K562 (cell line): ENCODE data around the gene ASAH2. TPM values are rescaled to one million over a fixed set of nuclear protein-coding genes. Genes with fewer than 3 reads are reported as not detected.
A peak's percentile ranks its signal among the peaks of the same experiment; 100 is the strongest.

Experiments
- ATAC-seq: fragments of 200-7000 bp; cut with Tn5 transposase; 3 replicates; pipeline ENCODE4 v1.9.1; 2020; ENCODE audit warnings: moderate library complexity
- BruUV-seq: library from RNA; stranded (reverse); fragments of 400-500 nt; replicated peaks from 2 replicates; lab custom pipeline; 2021; lab: Mats Ljungman, UMichigan
- CTCF ChIA-PET: fragments of 300-600 bp; formaldehyde crosslinking; extraction: SDS; loops from one replicate; lab custom pipeline; 2021; ENCODE audit warnings: low intra/inter-chr PET ratio; lab: Yijun Ruan, JAX
- POLR2A ChIA-PET: fragments of 300-600, 350-650 bp; sonication (Branson Sonifier 250); formaldehyde crosslinking; extraction: SDS; loops from one replicate; lab custom pipeline; 2021; ENCODE audit warnings: antibody characterized with exemption, inconsistent platforms; lab: Yijun Ruan, JAX
- DNase-seq, 4 experiments: peaks; one replicate each; pipeline versions ENCODE4 v3.0.0 to v3.0.0-alpha.2; 2011 to 2018; ENCODE audit warnings: low spot score in 3 of 4, mixed read lengths in 3 of 4; ENCODE audit errors: extremely low read depth in 1 of 4
- FAIRE-seq: peaks from 2 replicates; lab custom pipeline; 2011; peaks lifted over from hg19 to GRCh38; lab: Jason Lieb, UNC
- H2AFZ ChIP-seq: 2 replicates; pipeline ENCODE4 v1.6.0; 2011; ENCODE audit warnings: low read depth, low read length, control low read depth, inconsistent platforms
- H3K27ac ChIP-seq: fragments of 200-600 bp; 3 replicates; pipeline ENCODE4 v1.8.0; 2011; ENCODE audit warnings: low read depth, mild to moderate bottlenecking, control low read depth, inconsistent platforms, low read length, moderate library complexity, mixed read lengths; ENCODE audit errors: extremely low read depth
- H3K27me3 ChIP-seq, 2 experiments: fragments of 300-600 bp in 1 of 2; 2 replicates in 1 of 2; 3 replicates in 1 of 2; pipeline versions ENCODE4 v1.6.0 to v1.8.0; 2011; ENCODE audit warnings: inconsistent platforms in 2 of 2, low read length in 2 of 2, mild to moderate bottlenecking in 1 of 2, mixed read lengths in 1 of 2, moderate library complexity in 1 of 2; ENCODE audit not compliant: control insufficient read depth in 2 of 2, insufficient read depth in 2 of 2
- H3K36me3 ChIP-seq: fragments of 300-600 bp; 3 replicates; pipeline ENCODE4 v1.8.0; 2011; ENCODE audit warnings: mild to moderate bottlenecking, low read length, inconsistent platforms; ENCODE audit not compliant: control insufficient read depth, insufficient read depth
- H3K4me1 ChIP-seq, 2 experiments: fragments of 200-600 bp in 1 of 2; replicated peaks in 1 of 2; 2 replicates in 1 of 2; 3 replicates in 1 of 2; pipeline versions ENCODE4 v1.5.1 to v1.8.0; 2011; ENCODE audit warnings: inconsistent platforms in 2 of 2, low read length in 2 of 2, mild to moderate bottlenecking in 1 of 2, mixed read lengths in 1 of 2, moderate library complexity in 1 of 2; ENCODE audit not compliant: control insufficient read depth in 2 of 2, insufficient read depth in 2 of 2
- H3K4me2 ChIP-seq: 2 replicates; pipeline ENCODE4 v1.6.1; 2011; ENCODE audit warnings: low read length, control low read depth, inconsistent platforms, mixed read lengths; ENCODE audit not compliant: insufficient read depth
- H3K4me3 ChIP-seq: fragments of 200-600 bp; sonication (generic), shearing (Covaris generic); 2 replicates; pipeline ENCODE4 v1.5.1; 2016; ENCODE audit warnings: control low read depth, inconsistent platforms
- H3K79me2 ChIP-seq: fragments of 200-600 bp; 3 replicates; pipeline ENCODE4 v1.8.0; 2011; ENCODE audit warnings: low read length, inconsistent platforms; ENCODE audit not compliant: control insufficient read depth, insufficient read depth
- H3K9ac ChIP-seq, 2 experiments: 2 replicates each; pipeline versions ENCODE4 v1.6.0 to v1.6.1; 2011; ENCODE audit warnings: low read depth in 2 of 2, low read length in 2 of 2, control low read depth in 1 of 2, inconsistent platforms in 1 of 2, mild to moderate bottlenecking in 1 of 2, mixed read lengths in 1 of 2; ENCODE audit not compliant: insufficient read depth in 1 of 2
- H3K9me1 ChIP-seq: one replicate; pipeline ENCODE4 v1.6.0; 2011; ENCODE audit warnings: inconsistent platforms, mild to moderate bottlenecking, low read length, moderate library complexity; ENCODE audit not compliant: control insufficient read depth, insufficient read depth
- H3K9me3 ChIP-seq: replicated peaks from 2 replicates; pipeline ENCODE4 v1.5.1; 2011; ENCODE audit warnings: low read depth, low read length, inconsistent platforms; ENCODE audit not compliant: control insufficient read depth, insufficient read depth
- H4K20me1 ChIP-seq: replicated peaks from 2 replicates; pipeline ENCODE4 v1.6.1; 2011; ENCODE audit warnings: low read length, inconsistent platforms, mixed read lengths; ENCODE audit not compliant: control insufficient read depth, insufficient read depth
- CEBPG ChIP-seq, 3 experiments: fragments of 200-800 bp in 1 of 3; sonication (Bioruptor generic) in 1 of 3; sonication (generic) in 1 of 3; formaldehyde crosslinking in 1 of 3; IDR thresholded peaks in 2 of 3; conservative IDR thresholded peaks in 1 of 3; 2 replicates each; pipeline versions ENCODE4 v1.6.1 to v1.8.0; 2016 to 2022; ENCODE audit warnings: missing compliant biosample characterization in 2 of 3, missing genetic modification characterization in 2 of 3, mild to moderate bottlenecking in 1 of 3, missing genetic modification reagents in 1 of 3
- FOXA3 ChIP-seq, 2 experiments: fragments of 450-650 bp in 1 of 2; sonication (generic) in 1 of 2; formaldehyde crosslinking; IDR thresholded peaks in 1 of 2; conservative IDR thresholded peaks in 1 of 2; 2 replicates each; pipeline versions ENCODE4 v1.4.0 to v1.8.0; 2020 to 2022; ENCODE audit warnings: mild to moderate bottlenecking in 2 of 2, missing genetic modification reagents in 1 of 2
- GTF2E2 ChIP-seq: fragments of 200-800 bp; sonication (Bioruptor generic); IDR thresholded peaks from 2 replicates; pipeline ENCODE4 v1.6.1; 2016; ENCODE audit warnings: missing genetic modification characterization, missing compliant biosample characterization
- HMG20B ChIP-seq: fragments of 250-450 bp; sonication (Bioruptor Pico); IDR thresholded peaks from 2 replicates; pipeline ENCODE4 v1.5.0; 2021; ENCODE audit warnings: mild to moderate bottlenecking
- NR2C1 ChIP-seq, 2 experiments: fragments of 450-650 bp; IDR thresholded peaks; 2 replicates each; pipeline ENCODE4 v1.6.1; 2017; ENCODE audit warnings: mild to moderate bottlenecking in 2 of 2, antibody characterized with exemption in 1 of 2, inconsistent platforms in 1 of 2, missing compliant biosample characterization in 1 of 2, missing genetic modification characterization in 1 of 2
- PPARD ChIP-seq: fragments of 250-450 bp; sonication (Bioruptor Pico); IDR thresholded peaks from 2 replicates; pipeline ENCODE4 v1.8.0; 2022; ENCODE audit warnings: inconsistent platforms, mild to moderate bottlenecking, moderate library complexity
- SMARCA4 ChIP-seq: fragments of 450-650 bp; IDR thresholded peaks from 2 replicates; pipeline ENCODE4 v1.6.1; 2016
- TRIM24 ChIP-seq, 2 experiments: fragments of 450-650 bp; IDR thresholded peaks; 2 replicates each; pipeline ENCODE4 v1.6.1; 2016
- WGBS: fragments of 100-300 bp; shearing (Covaris generic); methylation state at CpG from one replicate; pipeline ENCODE4 v1.1.6; 2016; ENCODE audit warnings: low coverage, mixed read lengths; ENCODE audit not compliant: insufficient coverage; ENCODE audit errors: missing lambda C conversion rate; 5-methylcytosine and 5-hydroxymethylcytosine counted together
- in situ Hi-C: fragments of 300-500 bp; cut with MboI; formaldehyde crosslinking; loops from 4 replicates; pipeline ENCODE4 v1.15.0; 2018; ENCODE audit warnings: inconsistent platforms, mixed read lengths
- intact Hi-C: fragments of 100-400 bp; cut with micrococcal nuclease; formaldehyde crosslinking; loops from 2 replicates; pipeline ENCODE4 v1.14.2; 2022
- polyA plus RNA-seq, 8 experiments: library from polyadenylated mRNA; depleted of rRNA in 4 of 8; stranded (reverse) in 5 of 8; unstranded in 3 of 8; fragments of >200 nt; fragmentation: Nextera tagmentation in 2 of 8; fragmentation: Illumina TruSeq in 1 of 8; extraction: Ambion mirVana in 2 of 8; extraction: Trizol in 1 of 8; gene quantifications; 2 replicates each; pipeline versions ENCODE4 v1.2.1 to v1.2.3, GENCODE V29; 2011 to 2014; ENCODE audit warnings: inconsistent platforms in 1 of 8, missing spikeins in 1 of 8
- total RNA-seq, 7 experiments: library from RNA; depleted of rRNA in 6 of 7; stranded (reverse); fragments of >200 nt in 6 of 7; fragmentation: Illumina TruSeq in 2 of 7; extraction: Trizol in 2 of 7; gene quantifications; 2 replicates each; pipeline versions ENCODE4 v1.2.1 to v1.2.3, GENCODE V29; 2011 to 2021; ENCODE audit warnings: low replicate concordance in 1 of 7
- TF ChIP-seq, protein P1 (sequence below), 2 experiments: fragments of 150-350 bp in 1 of 2; IDR thresholded peaks; 2 replicates each; pipeline ENCODE4 v1.6.1; 2012 to 2016; ENCODE audit warnings: low read depth in 2 of 2, low read length in 2 of 2, mild to moderate bottlenecking in 1 of 2, moderate library complexity in 1 of 2
- TF ChIP-seq, protein P2 (sequence below): fragments of 250-450 bp; sonication (Bioruptor Pico); IDR thresholded peaks from 2 replicates; pipeline ENCODE4 v1.5.0; 2021
- TF ChIP-seq, protein P3 (sequence below): fragments of 450-650 bp; IDR thresholded peaks from 2 replicates; pipeline ENCODE4 v1.6.1; 2014; ENCODE audit warnings: low read depth, mild to moderate bottlenecking, moderate library complexity, borderline replicate concordance
- TF ChIP-seq, protein P4 (sequence below): fragments of 250-450 bp; sonication (Bioruptor Pico); IDR thresholded peaks from 2 replicates; pipeline ENCODE4 v1.4.0; 2020; ENCODE audit warnings: mild to moderate bottlenecking, moderate library complexity, borderline replicate concordance

Gene ASAH2
- total and polyA plus RNA-seq, 9 of the 15 experiments (the other 6 are each of a cell fraction or from before 2014, with no cell fraction given): 2.5 to 12.0 (median 8.5) TPM

- no TSS peak for BruUV-seq
- Histone ChIP-seq H3K4me2 (no peak overlapping the region), H3K27me3 (no peaks in the 10 kb centered on the region), H3K4me1 (peaks cover 0 to 3% of the 10 kb centered on the region in 2 experiments; a peak in 2 of 5 replicates), H3K9ac (no peak overlapping the region), H3K4me3 (no peak overlapping the region), H2AFZ (no peak overlapping the region), H3K9me1 (no peaks in the 10 kb centered on the region), H3K79me2 (no peaks in the 10 kb centered on the region), H3K27ac (no peak overlapping the region), H3K36me3 (no peaks in the 10 kb centered on the region), H3K9me3 (no peaks in the 10 kb centered on the region), H4K20me1 (no peaks in the 10 kb centered on the region)
- ATAC-seq (no peak), FAIRE-seq (no peak), DNase-seq (no peak)
- ChIA-PET CTCF (no interaction called here), POLR2A (interaction anchor here (0.9 to 1.1 kb wide), 2 partner anchors 27 to 395 kb away, joined by 3 read pairs; no protein-coding TSS in a partner anchor)
- intact Hi-C loops (no loop called here), in situ Hi-C loops (loop anchor here (25.0 kb wide), 1 partner anchor 642 kb away; no protein-coding TSS in a partner anchor)
- WGBS: 13% methylated on average over 1 of the region's 1 CpG
- TF ChIP-seq TRIM24 (IDR thresholded peaks at IDR 0.05): peak in 1 of 2 experiments; percentile 56; a peak in 2 of 4 replicates
- peak; percentile 60 for TF ChIP-seq CEBPG (CRISPR knock-in tag; IDR thresholded peaks at IDR 0.05)
- TF ChIP-seq CEBPG (tag; conservative IDR thresholded peaks at IDR 0.05 in 1 of 2, IDR thresholded peaks at IDR 0.05 in 1 of 2): no peak; a peak in 1 of 4 replicates
- TF ChIP-seq, protein P1, sequence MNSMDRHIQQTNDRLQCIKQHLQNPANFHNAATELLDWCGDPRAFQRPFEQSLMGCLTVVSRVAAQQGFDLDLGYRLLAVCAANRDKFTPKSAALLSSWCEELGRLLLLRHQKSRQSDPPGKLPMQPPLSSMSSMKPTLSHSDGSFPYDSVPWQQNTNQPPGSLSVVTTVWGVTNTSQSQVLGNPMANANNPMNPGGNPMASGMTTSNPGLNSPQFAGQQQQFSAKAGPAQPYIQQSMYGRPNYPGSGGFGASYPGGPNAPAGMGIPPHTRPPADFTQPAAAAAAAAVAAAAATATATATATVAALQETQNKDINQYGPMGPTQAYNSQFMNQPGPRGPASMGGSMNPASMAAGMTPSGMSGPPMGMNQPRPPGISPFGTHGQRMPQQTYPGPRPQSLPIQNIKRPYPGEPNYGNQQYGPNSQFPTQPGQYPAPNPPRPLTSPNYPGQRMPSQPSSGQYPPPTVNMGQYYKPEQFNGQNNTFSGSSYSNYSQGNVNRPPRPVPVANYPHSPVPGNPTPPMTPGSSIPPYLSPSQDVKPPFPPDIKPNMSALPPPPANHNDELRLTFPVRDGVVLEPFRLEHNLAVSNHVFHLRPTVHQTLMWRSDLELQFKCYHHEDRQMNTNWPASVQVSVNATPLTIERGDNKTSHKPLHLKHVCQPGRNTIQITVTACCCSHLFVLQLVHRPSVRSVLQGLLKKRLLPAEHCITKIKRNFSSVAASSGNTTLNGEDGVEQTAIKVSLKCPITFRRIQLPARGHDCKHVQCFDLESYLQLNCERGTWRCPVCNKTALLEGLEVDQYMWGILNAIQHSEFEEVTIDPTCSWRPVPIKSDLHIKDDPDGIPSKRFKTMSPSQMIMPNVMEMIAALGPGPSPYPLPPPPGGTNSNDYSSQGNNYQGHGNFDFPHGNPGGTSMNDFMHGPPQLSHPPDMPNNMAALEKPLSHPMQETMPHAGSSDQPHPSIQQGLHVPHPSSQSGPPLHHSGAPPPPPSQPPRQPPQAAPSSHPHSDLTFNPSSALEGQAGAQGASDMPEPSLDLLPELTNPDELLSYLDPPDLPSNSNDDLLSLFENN (IDR thresholded peaks at IDR 0.05; ENCODE audit: low read depth in 2 of 2, low read length in 2 of 2): no peak
- TF ChIP-seq, protein P2, sequence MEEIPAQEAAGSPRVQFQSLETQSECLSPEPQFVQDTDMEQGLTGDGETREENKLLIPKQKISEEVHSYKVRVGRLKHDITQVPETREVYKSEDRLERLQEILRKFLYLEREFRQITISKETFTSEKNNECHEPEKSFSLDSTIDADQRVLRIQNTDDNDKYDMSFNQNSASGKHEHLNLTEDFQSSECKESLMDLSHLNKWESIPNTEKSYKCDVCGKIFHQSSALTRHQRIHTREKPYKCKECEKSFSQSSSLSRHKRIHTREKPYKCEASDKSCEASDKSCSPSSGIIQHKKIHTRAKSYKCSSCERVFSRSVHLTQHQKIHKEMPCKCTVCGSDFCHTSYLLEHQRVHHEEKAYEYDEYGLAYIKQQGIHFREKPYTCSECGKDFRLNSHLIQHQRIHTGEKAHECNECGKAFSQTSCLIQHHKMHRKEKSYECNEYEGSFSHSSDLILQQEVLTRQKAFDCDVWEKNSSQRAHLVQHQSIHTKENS (CRISPR knock-in tag): no peak
- no peak for TF ChIP-seq HMG20B
- no peak for TF ChIP-seq SMARCA4
- TF ChIP-seq NR2C1 (IDR thresholded peaks at IDR 0.05): peak; percentile 47; the same call in 1 of the 2 replicates
- TF ChIP-seq NR2C1 (tag; IDR thresholded peaks at IDR 0.05): peak; percentile 42; the same call in 1 of the 2 replicates
- TF ChIP-seq, protein P3, sequence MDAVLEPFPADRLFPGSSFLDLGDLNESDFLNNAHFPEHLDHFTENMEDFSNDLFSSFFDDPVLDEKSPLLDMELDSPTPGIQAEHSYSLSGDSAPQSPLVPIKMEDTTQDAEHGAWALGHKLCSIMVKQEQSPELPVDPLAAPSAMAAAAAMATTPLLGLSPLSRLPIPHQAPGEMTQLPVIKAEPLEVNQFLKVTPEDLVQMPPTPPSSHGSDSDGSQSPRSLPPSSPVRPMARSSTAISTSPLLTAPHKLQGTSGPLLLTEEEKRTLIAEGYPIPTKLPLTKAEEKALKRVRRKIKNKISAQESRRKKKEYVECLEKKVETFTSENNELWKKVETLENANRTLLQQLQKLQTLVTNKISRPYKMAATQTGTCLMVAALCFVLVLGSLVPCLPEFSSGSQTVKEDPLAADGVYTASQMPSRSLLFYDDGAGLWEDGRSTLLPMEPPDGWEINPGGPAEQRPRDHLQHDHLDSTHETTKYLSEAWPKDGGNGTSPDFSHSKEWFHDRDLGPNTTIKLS: no peak
- no peak for TF ChIP-seq PPARD
- no peak for TF ChIP-seq GTF2E2 (tag)
- TF ChIP-seq, protein P4, sequence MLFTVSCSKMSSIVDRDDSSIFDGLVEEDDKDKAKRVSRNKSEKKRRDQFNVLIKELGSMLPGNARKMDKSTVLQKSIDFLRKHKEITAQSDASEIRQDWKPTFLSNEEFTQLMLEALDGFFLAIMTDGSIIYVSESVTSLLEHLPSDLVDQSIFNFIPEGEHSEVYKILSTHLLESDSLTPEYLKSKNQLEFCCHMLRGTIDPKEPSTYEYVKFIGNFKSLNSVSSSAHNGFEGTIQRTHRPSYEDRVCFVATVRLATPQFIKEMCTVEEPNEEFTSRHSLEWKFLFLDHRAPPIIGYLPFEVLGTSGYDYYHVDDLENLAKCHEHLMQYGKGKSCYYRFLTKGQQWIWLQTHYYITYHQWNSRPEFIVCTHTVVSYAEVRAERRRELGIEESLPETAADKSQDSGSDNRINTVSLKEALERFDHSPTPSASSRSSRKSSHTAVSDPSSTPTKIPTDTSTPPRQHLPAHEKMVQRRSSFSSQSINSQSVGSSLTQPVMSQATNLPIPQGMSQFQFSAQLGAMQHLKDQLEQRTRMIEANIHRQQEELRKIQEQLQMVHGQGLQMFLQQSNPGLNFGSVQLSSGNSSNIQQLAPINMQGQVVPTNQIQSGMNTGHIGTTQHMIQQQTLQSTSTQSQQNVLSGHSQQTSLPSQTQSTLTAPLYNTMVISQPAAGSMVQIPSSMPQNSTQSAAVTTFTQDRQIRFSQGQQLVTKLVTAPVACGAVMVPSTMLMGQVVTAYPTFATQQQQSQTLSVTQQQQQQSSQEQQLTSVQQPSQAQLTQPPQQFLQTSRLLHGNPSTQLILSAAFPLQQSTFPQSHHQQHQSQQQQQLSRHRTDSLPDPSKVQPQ: no peak
- no peak for TF ChIP-seq FOXA3 (CRISPR knock-in tag; conservative IDR thresholded peaks at IDR 0.05 in 1 of 2, IDR thresholded peaks at IDR 0.05 in 1 of 2)
Observed at GRCh38 chr10:50229460-50229859, 21.9 kb downstream of the ASAH2 start.
